Lung (tissue), 12 donors: ENCODE results near the gene SYNM. TPM values are rescaled to one million over a fixed set of nuclear protein-coding genes. Genes with fewer than 3 reads are reported as not detected.

Experiments used
- ATAC-seq: fragments of 200-7000 bp; cut with Tn5 transposase; one replicate; pipeline ENCODE4 v1.9.1; 2020; ENCODE audit warnings: moderate number of reproducible peaks; ENCODE audit not compliant: insufficient read depth, low FRiP score
- DNase-seq, 3 donors: peaks; one replicate each; pipeline ENCODE4 v3.0.0-alpha.2; 2013 to 2017
- H3K27ac ChIP-seq, 2 donors: one replicate each; pipeline ENCODE4 v1.5.1; 2013; ENCODE audit warnings: mild to moderate bottlenecking in 2 of 2, moderate library complexity in 2 of 2, control low read depth in 1 of 2, inconsistent platforms in 1 of 2, low read depth in 1 of 2, low read length in 1 of 2
- H3K27me3 ChIP-seq, 3 donors: one replicate each; pipeline ENCODE4 v1.5.1; 2013; ENCODE audit warnings: low read length in 2 of 3; ENCODE audit not compliant: control insufficient read depth in 3 of 3, insufficient read depth in 3 of 3
- H3K36me3 ChIP-seq, 4 donors: one replicate each; pipeline ENCODE4 v1.5.1; 2013; ENCODE audit warnings: low read length in 4 of 4, mild to moderate bottlenecking in 1 of 4, moderate library complexity in 1 of 4; ENCODE audit not compliant: control insufficient read depth in 4 of 4, insufficient read depth in 4 of 4
- H3K4me1 ChIP-seq, 5 donors: one replicate each; pipeline ENCODE4 v1.5.1; 2013; ENCODE audit warnings: low read length in 5 of 5, mild to moderate bottlenecking in 2 of 5, moderate library complexity in 1 of 5; ENCODE audit not compliant: control insufficient read depth in 5 of 5, insufficient read depth in 5 of 5
- H3K4me3 ChIP-seq: one replicate; pipeline ENCODE4 v1.5.1; 2013; ENCODE audit warnings: mild to moderate bottlenecking, control low read depth, moderate library complexity
- H3K9ac ChIP-seq, 2 donors: one replicate each; pipeline ENCODE4 v1.5.1; 2013; ENCODE audit warnings: low read length in 2 of 2, control low read depth in 1 of 2; ENCODE audit not compliant: insufficient read depth in 1 of 2
- H3K9me3 ChIP-seq, 4 donors: one replicate each; pipeline ENCODE4 v1.5.1; 2013; ENCODE audit warnings: low read length in 3 of 4, mild to moderate bottlenecking in 1 of 4, moderate library complexity in 1 of 4; ENCODE audit not compliant: control insufficient read depth in 4 of 4, insufficient read depth in 3 of 4
- WGBS, 2 donors: extraction: QIAGEN DNeasy Blood & Tissue Kit; methylation state at CpG; one replicate each; pipeline ENCODE4 v1.1.7; 2013; 5-methylcytosine and 5-hydroxymethylcytosine counted together
- polyA plus RNA-seq, 2 donors: library from polyadenylated mRNA; stranded (reverse); fragments of 200-250 nt; gene quantifications; one replicate each; pipeline ENCODE4 v1.2.1, GENCODE V29; 2013
- total RNA-seq, 2 donors: library from RNA; depleted of rRNA in 1 of 2; stranded (reverse); fragments of >200 nt in 1 of 2; gene quantifications; one replicate each; pipeline ENCODE4 v1.2.1, GENCODE V29; 2014 to 2021
- TF ChIP-seq, protein P1 (sequence below): IDR thresholded peaks from 2 replicates; pipeline ENCODE4 v1.5.1; 2012; ENCODE audit warnings: mild to moderate bottlenecking; ENCODE audit errors: control extremely low read depth, extremely low read depth
- donor health status: control.
- donor health status: control.
- donor health status: Bipolar disorder and iron deficiency.
- donor health status: healthy.
- donor health status: DM: yes; HTN: yes; CAD: no.

Gene SYNM
- total and polyA plus RNA-seq, 4 donors = 5.3 to 21.3 (median 10.9) TPM

DNA sequence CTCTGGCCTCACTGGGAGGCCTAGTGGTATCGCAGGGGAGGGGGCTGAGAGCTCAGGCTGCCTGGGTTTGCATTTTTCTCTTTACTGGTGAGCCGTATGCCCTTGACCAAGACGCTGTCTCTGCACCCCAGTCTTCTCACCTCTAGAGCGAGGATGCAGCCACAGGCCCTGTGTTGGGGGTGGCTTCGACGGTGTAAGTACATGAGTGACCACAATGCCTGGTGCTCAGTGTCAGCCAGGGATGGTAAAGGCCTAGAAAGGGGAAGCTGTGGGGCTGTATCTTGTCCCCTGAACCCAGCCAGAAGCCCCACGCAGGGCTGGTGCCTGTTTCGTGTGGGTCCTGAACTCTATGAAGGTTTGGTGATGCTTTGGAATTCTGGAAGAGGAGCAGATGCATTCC is 19.8 kb downstream of the SYNM start:
- peaks cover 0 to 1% (median 0%) of the 10 kb centered on the region in 4 donors for H3K36me3 ChIP-seq
- no peak overlapping the region for H3K9ac ChIP-seq
- DNase-seq = no peak
- H3K9me3 ChIP-seq = no peaks in the 10 kb centered on the region
- 79 to 81% methylated on average over 8 of the region's 8 CpGs for WGBS, 2 donors
- H3K27ac ChIP-seq = peak overlapping the region in 1 of 2 donors; percentile 87
- TF ChIP-seq, protein P1, sequence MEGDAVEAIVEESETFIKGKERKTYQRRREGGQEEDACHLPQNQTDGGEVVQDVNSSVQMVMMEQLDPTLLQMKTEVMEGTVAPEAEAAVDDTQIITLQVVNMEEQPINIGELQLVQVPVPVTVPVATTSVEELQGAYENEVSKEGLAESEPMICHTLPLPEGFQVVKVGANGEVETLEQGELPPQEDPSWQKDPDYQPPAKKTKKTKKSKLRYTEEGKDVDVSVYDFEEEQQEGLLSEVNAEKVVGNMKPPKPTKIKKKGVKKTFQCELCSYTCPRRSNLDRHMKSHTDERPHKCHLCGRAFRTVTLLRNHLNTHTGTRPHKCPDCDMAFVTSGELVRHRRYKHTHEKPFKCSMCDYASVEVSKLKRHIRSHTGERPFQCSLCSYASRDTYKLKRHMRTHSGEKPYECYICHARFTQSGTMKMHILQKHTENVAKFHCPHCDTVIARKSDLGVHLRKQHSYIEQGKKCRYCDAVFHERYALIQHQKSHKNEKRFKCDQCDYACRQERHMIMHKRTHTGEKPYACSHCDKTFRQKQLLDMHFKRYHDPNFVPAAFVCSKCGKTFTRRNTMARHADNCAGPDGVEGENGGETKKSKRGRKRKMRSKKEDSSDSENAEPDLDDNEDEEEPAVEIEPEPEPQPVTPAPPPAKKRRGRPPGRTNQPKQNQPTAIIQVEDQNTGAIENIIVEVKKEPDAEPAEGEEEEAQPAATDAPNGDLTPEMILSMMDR = no peak
- ATAC-seq = no peak
- no peak overlapping the region for H3K4me3 ChIP-seq
- H3K4me1 ChIP-seq = peaks cover 0 to 24% (median 6%) of the 10 kb centered on the region in 5 donors
- no peaks in the 10 kb centered on the region for H3K27me3 ChIP-seq

DNA sequence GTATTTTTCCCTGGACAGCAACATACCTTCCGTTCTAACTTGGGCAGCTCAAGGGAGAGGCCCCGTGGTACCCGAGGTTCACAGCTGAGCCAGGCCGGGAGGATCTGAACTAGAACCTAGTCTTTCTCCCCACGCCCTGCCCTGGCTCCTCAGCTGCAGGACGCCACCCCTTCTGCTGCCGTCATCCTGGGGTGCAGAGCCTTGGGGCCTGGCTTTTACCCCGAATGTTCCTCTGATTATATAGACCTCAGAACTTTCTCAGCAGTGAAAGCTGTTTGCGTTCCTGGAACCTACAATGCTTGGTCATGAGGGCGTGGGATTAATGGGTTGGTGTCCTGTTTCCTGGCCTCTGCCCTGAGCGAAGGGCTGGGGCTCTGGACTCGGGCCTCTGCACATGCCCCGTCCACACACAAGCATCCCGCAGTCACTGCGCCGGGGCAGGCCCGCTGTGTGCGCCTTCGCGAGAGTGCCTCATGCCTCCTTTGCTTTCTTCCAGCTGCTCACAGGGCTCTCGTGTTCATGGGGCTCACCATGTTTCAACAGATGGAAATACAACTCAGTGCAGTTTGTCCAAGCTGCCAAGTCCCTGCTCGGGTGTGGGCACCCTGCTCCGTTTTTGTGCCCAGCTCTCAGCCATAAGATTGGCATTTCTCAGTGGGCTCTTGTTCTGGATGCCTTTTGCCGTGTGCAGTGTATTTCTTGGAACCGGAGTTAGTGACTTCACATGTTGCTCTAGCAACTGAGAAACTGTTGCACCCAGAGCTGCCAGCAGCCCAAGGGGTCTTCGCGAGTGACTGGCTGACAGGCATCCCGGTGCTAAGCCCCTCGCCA is 20.4 kb downstream of the SYNM start:
- DNase-seq (no peak), ATAC-seq (no peak)
- no peak overlapping the region for H3K9ac ChIP-seq
- H3K36me3 ChIP-seq = peaks cover 0 to 2% (median 0%) of the 10 kb centered on the region in 4 donors
- H3K4me3 ChIP-seq = no peak overlapping the region
- peaks cover 0 to 26% (median 6%) of the 10 kb centered on the region in 5 donors for H3K4me1 ChIP-seq
- no peaks in the 10 kb centered on the region for H3K27me3 ChIP-seq
- no peaks in the 10 kb centered on the region for H3K9me3 ChIP-seq
- TF ChIP-seq, protein P1 = no peak
- H3K27ac ChIP-seq = peak overlapping the region in 1 of 2 donors; percentile 87
- WGBS, 2 donors = 85 to 92% methylated on average over 29 of the region's 29 CpGs

DNA sequence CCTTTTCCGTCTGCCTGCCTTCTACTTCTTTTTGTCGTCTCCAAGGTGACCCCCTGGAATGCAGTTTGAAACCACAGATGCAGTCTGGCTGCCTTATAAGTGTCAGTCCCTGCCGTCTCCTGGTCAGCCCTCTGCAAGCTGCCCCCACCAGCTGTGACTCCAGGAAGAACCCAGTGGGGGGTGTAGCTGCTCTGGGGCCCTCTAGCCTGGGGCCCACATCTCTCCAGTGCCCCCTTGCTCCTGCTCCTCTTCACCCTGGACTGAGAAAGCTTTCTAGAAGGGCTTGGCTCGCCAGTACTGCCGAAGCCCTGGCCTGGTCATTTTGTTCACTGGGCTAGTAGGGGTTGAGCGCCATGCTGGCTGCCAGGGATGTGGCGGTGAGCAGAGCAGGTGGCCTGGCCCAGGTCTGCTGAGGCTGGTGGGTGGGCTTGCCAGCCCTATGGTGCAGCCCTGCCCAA is 21.3 kb downstream of the SYNM start:
- TF ChIP-seq, protein P1 = no peak
- Histone ChIP-seq H3K27me3 (no peaks in the 10 kb centered on the region), H3K4me1 (peaks cover 0 to 26% (median 6%) of the 10 kb centered on the region in 5 donors), H3K36me3 (peaks cover 0 to 7% (median 0%) of the 10 kb centered on the region in 4 donors), H3K4me3 (no peak overlapping the region), H3K9ac (no peak overlapping the region), H3K9me3 (no peaks in the 10 kb centered on the region), H3K27ac (peak overlapping the region in 1 of 2 donors; percentile 87)
- DNase-seq = no peak
- no peak for ATAC-seq
- 92 to 94% methylated on average over 7 of the region's 7 CpGs for WGBS, 2 donors
